HG03521 (cell line): Measurements from ENCODE around the gene GNA12.

ENCODE experiments used
- ATAC-seq: cut with Tn5 transposase; IDR thresholded peaks from one replicate; pipeline ENCODE4 v1.9.1; 2021; ENCODE audit warnings: mild to moderate bottlenecking, moderate library complexity; ENCODE audit not compliant: unreplicated experiment

GNA12 gene, protein sequence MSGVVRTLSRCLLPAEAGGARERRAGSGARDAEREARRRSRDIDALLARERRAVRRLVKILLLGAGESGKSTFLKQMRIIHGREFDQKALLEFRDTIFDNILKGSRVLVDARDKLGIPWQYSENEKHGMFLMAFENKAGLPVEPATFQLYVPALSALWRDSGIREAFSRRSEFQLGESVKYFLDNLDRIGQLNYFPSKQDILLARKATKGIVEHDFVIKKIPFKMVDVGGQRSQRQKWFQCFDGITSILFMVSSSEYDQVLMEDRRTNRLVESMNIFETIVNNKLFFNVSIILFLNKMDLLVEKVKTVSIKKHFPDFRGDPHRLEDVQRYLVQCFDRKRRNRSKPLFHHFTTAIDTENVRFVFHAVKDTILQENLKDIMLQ

DNA sequence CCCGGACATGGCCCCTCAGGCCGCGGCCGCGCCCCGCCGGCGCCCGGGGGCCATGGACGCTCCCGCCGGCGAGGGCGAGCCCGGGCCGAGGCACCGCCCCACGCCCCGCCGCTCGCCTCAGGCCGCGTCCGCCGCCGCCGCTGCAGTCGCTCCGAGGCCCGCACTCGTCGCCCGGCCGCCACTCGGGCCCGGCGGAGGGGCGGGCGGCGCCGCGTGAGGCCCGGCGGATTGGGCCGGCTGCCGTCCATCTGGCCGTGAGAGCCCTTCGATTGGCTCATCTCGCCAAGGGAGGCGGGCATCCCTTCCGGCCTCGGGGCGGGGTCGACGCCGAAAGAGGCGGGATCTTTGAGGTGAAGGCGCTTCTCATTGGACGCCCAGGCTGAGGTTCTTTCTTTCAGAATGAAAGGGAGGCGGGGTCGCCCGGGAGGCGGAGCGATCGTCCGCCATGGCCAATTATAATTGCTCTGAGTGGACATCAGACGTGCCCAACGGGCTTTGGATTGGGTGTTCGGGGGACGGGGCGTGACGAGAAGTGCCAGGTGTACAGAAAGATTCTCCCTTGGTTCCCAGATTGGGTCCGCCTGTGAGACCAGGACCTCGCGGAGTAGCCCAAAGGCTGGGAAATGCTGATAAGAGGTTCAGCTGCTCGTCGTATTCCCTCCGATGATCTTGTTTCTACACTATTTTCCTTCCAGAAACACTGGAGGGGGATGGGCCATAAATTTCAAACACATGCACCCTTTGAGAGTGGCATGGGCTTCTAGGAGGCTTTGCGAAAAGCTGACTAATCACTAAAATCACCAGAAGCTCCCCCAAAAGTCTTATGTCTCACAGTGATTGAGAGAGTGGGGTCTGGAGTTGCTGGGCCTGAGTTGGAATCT is at the start of gene GNA12:
TSS of gene GNA12 (minus strand) at position 156 of the 881 bp plus-strand sequence. CDS start at position 9, 147 bp downstream.
- peak; percentile 95 for ATAC-seq

DNA sequence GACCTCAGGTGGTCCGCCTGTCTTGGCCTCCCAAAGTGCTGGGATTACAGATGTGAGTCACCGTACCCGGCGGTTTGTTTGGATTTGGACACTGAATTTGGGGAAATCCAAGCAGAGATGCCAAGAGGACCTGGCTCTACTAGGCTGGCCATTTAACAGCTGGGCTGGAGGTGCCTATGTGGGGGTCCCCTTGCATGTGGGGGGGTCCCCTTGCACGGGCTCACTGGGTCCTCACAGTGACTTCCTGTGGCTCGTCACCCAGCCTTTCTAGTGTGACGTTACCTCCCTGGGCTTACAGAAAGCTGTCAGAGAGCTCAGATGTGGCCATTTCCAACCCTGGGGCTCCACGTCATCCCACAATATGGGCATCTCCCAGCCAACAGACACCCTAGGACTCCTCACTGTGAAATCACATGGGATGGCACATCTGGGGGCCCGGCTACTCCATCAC is 49.3 kb upstream of the GNA12 start:
- ATAC-seq = no peak

DNA sequence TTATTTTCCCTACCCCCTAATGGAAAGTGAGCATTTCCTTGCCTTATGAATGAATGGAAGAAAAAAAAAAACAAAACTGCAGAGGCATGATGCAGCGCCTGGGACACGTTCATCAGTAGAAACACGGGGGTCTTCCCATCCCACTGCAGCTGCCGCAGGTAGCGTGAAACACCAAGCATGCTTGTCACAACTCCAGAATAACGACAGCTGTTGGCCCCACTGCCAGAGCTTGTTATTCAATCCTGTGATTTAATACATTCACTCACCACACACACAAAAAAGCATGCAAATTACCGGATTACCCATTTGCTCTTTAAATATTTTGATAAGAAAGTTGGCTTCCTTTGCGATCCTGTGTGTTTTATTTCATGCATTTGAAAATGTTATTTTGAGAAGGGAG is 48.4 kb upstream of the GNA12 start:
- no peak for ATAC-seq

DNA sequence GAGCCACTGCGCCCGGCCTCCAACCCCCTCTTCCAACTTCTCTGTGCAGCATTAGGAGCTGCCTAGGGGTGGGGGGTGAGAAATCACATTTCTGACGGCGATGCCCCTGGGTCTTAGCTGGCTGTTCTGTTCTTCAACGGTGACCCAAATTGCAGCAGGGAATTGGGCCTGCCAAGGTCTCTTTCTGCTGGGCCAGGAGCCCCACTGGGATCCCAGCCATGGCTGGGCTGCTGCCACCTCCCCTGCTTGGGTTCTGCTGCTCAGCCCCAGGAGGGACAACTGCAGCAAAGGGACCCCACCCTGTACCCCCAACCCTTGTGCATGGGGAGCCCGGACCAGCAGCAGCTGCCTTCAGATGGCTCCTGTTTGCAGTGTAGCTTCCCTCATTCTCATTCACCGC is 43.7 kb upstream of the GNA12 start:
- ATAC-seq = no peak

DNA sequence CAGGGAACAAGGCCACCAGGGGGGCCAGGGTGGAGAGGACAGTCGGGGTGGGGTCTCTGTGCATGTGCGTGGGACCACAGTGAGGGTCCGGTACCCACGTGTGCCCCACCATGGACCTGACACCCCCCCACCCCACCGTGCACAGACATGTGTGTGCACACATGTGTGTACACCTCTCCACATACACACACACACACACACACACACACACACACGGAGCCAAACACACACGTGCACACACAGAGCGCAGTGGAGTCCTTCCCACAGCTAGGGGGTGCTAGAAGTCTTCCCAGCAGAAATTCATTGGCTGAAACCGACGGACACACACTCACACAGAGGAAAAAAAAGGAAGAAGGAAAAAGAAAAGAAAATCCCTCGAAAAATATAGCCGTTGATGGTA is 42.8 kb upstream of the GNA12 start:
- no peak for ATAC-seq

DNA sequence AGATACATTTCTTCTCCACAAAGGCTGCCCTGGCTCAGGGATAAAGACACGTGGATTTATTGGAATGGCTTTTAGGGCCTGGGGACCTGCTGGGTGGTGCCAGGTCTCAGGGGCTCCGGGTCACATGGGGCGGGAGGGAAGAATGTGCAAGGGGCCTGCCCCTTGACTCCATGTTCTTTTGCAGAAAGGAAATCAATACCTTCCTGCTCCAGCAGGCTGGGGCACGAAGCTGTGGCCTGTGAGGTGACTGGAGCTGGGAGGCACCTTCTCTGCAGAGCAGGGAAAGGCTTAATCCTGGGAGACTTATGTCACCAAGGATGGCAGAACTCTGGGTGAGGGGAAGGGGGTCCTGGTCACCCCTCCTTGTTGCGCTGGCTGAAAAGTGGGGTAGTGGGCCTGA is 42.3 kb upstream of the GNA12 start:
- no peak for ATAC-seq

DNA sequence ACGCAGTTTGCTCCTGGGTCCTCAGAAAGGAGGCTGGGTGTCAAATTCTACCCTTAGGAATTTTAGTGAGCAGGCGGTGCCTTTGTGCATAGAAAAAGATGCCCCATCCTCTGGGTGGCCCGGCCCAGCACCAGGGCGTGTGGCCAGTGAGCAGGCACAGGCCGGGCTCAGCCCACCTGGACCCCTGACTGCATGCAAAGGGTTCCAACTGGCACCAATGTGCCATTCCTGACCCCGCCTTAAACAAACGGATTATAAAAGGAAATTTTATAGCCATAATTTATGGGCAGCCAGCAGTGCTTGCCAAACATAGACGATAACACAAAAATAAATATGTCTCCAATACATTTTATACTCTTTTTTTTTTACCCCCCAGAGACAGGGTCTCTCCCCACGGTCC is 40.1 kb upstream of the GNA12 start:
- no peak for ATAC-seq

DNA sequence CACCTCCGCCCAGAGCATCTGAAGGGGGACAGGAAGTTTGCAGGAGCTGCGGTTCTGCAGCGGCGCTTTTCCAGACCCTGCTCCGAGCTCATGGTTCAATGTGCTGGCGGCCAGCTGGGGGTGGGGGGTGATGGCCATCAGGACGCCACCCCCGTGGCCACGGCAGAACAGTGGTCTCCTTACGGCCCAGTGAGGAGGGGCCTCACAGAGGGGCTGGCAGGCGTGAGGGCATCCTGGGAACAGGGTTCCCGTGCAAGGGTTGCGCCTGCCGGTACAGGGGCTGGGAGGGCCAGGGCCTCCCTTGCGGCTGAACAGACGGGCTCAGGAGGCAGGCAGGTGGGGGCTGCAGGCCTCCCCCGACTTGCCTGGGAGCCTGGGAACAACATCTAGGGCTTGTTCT is 39.0 kb upstream of the GNA12 start:
- ATAC-seq = no peak

DNA sequence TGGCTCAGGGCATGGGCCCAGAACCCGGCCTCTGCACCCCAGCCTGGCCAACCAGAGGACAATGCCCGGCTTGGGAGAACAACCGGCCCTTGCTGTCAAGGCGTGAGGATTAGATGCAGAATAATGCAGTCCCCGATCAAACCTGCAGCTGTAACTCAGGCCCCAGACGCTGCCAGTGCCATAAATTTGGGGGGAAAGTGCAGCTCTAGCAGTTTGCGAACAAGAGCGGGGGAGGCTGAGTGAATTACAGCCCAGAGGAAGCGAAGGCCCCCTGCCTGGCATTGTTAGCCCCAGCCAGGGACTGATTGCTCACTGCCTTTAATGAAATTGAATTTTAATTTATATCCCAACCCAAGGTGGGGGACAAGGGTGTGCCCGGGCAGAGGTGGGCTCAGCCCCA is 38.0 kb upstream of the GNA12 start:
- ATAC-seq = no peak

DNA sequence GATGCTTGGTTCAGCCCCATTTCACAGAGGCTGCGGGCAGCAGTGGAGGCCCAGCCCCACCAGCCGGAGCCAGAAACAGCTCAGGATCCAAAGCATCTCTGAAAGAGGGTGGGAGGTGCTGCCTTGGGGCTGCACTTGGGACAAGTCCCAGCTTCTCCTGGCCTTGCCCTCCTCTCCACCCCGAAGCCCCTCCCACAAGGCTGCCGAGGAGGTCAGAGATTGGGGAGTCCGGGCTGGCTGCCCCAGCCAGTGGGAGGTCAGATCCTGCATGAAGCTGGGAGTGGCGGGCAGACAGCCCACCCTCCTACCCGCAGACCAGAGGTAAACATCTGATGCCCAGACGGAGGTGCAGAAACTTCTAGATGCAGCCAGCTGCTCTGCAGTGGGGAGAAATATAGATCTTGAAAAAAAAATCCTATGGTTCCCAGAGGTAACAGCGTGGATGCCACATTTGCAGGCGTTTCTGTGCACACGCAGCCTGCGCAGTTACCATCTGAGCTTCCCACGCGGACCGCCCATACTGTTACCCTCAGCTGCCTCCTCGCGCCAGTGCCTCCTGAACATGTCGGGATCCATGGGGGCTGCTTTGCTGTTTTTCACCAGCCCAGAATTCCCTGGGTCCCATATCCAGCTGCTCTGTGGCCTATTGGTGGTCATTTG is 36.9 kb upstream of the GNA12 start:
- ATAC-seq = no peak

DNA sequence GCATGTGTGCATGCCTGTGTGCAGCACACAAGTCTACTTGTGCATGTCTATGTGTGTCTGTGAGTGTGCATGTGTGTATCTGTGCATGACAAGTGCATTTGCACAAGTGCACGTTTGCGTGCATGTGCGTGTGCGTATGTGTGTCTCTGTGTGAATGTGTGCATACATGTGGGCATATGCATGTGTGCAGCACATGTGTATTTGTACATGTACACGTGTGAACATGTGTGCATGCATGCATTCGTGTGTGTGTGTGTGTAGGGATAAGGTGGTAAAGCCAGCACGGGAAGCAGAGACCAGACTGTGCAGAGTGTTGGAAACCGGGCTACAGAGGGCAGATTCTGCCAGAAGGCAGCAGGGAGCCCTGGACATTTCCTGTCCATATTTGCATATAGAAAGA is 35.9 kb upstream of the GNA12 start:
- ATAC-seq = no peak

DNA sequence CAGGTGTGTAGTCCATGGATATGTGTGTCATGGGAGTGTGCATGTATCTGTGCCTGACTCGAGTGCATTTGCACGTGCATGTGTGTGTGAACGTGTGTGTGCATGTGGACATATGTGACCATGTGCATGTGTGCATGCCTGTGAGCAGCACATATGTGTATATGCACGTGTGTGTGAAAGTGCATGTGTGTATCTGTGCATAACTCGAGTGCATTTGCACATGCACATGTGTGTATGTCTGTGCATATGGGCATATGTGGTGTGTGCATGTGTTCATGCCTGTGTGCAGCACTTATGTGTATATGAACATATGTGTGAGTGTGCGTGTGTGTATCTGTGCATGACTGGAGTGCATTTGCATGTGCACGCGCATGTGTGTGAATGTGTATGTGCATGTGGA is 35.2 kb upstream of the GNA12 start:
- ATAC-seq = no peak

DNA sequence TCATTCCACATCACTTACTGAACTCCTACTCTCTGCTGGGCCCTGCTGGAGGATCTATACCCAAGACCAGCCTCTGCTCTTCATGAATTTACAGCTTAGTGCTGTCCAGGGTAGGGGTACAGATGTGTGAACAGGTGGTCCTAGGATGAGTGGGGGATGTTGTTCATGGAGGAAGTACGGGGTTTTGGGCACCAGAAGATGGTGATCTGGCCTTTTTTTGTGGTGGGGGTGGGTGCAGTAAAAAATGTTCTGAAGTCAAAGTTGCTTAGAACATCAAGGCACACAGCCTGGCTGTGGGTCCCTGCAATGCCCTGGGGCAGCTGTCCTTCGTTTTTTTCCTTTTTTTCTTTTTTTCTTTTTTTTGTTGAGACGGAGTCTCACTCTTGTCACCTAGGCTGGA is 34.2 kb upstream of the GNA12 start:
- ATAC-seq = no peak

DNA sequence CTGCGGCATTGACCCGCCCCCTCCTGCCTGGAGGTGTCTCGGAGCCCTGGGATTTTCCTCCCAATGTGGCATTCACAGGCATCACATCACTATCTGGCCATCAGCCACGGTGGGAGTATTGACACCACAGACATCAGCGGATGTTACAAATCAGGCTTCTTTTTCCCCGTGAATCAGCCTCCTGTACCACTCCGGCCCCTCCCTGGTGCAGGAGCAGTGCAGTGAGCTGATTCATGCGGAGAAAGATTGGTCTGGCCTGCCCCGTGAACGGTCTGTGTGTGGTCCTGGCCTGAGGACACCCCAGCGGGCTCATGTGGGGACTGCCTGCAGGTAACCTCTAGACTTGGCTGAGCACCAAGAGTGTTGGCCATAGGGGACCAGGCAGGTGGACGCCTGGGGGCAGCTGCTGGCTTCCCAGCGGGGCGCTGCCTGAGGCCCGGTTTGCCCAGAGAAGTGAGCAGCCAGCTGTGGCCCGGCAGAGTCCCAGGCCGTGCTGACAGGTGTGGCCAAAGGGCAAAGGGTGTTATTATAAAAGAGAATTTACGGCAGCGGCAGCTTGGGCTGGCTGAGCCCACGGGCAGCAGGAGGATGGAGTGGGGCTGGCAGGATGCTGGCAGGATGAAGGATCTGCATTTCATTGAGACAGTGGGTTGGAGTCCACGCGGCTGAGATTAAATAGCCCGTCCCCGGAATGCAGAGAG is 32.1 kb upstream of the GNA12 start:
- no peak for ATAC-seq

DNA sequence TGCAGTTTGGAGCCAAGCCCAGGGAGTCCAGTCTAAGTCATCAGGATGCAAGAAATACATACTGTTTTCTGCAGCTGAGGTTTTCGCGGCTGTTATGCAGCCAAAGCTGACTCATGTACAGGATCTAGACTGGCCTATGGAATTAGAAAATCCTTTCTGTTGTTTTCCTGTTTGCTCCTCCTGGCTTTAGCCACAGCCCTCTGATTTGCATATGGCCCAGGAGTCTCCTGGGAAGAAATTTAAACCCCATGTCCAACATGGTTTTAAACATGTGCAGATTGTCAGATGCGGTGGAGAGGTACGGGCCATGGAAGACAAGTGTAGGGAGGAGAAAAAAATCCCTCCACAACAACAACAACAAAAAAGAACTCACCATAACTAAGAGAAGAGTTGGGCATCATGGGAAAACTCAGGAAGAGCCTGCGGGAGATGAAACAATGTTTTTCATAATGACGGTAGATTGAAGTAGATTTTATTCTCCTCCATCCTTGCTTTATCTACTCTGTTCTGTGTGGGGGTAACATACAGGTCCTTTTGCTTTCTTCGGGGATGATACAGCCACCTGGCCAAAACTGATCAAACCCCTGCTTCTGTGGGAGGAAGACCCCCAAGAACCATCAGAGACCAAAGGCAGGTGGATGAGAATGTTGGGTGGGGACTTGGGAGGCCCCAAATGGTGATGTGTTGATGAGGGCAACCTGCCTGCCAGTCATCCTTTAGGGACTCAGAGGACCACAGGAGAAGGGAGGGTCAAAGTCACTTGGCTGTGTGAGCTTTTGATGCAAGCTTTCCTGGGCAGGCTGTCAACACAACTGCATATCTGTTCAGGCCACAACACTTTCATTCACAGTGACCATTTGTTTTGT is 29.8 kb upstream of the GNA12 start:
- no peak for ATAC-seq

DNA sequence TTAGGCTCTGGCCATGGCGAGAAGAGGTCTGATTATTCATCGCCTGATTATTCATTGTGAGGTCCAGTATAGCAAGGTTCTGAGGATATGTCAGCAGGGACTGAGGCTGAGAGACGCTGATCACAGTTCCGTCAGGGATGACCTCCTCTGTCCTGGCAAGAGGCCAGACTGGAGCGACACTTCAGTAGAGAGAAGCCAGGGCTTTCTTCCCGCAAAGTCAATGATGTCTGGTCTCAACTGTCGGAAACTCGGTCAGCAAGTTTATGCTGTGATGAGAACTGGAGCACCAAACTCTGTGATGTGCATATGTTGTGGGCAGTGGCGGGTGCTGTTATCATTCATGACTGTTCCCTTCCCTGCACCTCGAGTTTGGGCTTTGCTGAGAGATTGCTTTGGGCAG is 29.0 kb upstream of the GNA12 start:
- no peak for ATAC-seq

DNA sequence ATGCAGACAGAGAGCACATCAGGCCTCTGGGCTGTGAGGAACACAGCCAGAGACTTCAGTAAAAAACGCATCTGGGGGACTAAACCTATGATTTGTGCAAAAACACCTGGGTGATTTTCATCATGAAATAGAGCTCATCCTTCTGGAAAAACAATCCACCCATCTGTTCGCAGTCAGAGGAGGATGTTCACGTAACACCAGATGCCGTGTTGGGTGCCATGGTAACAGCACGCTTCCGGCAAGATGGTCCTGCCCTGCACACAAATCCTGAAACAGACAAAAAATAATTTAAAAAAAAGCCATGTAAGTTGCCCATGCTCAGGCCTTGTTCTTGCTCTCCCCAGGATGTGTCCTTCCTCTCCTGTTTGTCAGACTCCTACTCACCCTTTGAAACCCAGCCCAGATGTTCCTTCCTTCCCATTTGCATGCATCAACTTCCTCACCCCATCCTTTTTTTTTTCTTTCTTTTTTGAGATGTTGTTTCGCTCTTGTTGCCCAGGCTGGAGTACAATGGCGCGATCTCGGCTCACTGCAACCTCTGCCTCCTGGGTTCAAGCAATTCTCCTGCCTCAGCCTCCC is 28.3 kb upstream of the GNA12 start:
- ATAC-seq = no peak

DNA sequence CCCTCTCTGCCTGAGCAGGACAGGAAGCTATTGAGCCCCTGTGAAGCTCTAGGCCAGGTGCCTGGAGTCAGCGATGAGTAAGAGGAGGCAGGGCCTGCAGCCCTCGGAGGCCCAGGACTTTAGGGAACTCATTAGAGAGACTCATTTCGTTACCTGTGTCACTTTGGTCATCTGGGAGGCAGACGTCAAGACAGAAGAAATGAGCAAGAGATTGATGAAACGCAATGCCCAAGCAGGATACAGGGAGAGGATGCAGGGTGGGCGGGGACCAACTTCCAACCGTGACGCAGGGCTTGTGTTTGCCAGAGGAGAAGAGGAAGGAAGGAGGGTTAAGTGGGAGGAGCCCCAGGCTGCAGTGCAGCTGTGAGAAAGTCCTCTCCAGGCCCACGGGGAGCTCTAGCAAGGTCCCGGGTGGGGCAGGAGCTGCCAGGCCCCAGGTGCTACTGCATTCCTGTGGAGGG is 26.4 kb upstream of the GNA12 start:
- ATAC-seq = no peak

DNA sequence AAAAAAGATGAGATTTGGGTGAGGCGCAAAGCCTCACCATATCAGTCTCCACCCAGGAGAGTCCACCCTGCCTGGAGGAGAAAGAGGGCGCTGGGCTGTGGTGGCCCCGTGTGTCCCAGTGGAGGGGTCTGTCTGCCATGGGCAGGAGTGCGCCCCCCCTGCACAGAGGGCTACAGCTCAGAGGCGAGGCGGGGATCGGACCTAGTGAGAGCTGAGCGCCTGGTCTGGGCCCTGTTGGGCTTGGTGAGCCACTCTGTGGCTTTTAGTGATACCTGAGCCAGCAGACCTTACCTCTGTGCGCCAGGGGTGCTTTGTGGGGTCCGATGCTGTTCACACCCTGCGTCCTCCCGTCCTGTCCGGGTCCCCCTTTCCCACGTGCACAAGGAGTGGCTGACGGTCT is 25.9 kb upstream of the GNA12 start:
- no peak for ATAC-seq

DNA sequence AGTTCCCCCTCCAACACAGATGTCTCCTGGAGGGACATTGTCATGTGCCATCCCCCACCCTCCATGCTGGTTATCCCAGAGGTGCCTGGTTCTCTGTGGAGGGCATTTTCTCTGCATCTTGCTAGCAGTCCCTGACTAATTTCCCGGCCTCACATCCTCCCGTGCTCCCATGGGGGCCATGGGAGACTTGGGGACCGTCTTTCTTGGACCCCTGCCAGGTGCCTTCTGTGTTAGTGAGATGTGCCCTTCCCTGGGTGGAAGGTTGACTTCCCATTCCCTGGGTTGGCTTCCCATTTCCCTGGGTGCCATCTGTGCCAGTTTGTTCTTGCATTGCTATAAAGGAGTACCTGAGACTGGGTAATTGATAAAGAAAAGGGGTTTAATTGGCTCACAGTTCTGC is 22.5 kb upstream of the GNA12 start:
- ATAC-seq = no peak
